Measurements from ENCODE around the gene ANKS1B.

The ANKS1B gene

DNA sequence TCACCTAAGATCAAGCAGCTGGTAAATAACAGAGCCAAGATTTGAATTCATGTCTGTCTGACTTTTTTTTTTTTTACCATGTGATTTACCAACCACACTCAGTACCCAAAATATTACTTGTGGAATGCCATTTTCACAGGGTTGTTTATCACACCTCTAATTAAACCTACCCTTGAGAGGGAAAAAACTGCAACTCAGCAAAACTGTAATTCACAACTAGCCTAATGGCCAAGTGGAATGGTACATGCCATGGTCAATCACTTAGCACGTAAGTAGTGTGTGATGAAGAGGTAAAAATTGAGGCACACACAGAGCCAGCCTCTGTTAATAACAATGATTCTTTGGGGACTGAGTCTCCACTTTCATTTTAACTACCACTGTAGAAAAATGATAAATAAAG is 750.0 kb downstream of the ANKS1B start:
- TF ChIP-seq GATA1 (IDR thresholded peaks at IDR 0.05; ENCODE audit: low read depth, low read length) (no peak), POLR2A (IDR thresholded peaks at IDR 0.05; ENCODE audit: low read length) (no peak)

DNA sequence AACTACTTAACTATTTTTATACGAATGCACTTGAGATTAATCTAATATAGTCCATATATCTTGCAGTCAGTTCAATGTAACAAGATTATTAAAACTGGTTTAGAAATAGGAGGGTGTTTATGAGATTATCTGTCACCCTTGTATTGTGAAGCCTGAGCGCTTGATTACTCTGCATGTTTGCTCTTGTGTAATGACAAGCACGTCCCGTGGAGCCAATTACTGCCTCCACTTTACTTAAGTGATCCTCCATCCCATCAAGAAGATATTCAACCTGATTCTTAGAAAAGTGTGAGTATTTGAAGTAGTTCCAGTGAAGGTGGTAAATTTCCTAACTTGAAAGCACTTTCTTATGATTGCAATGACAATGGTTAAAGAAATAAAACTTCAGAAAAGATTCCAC is 752.4 kb downstream of the ANKS1B start:
- no peak for TF ChIP-seq POLR2A (IDR thresholded peaks at IDR 0.05; ENCODE audit: low read length)
- TF ChIP-seq GATA1 (IDR thresholded peaks at IDR 0.05; ENCODE audit: low read depth, low read length) = no peak

More for the DNA sequence above, 750.0 kb downstream of the ANKS1B start:
- no peak for DNase-seq

DNA sequence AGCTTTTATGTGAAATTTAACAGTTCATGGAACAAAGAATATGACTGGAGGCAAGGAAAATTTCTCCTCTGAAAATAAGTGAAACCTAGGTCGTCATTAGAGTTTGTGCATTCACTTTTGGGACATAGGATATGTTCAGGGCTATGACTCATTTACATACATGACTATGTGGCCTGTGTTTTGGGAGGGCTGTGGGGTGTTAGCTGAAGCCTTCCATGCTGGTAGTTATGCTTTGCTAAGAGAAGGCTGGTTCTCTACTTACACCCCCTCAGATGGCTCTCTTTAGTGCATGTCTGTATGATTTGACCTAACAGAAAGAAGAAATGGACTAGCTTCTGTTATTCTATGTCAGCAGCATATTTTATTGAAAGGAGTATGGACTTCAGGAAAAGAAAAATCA is 753.7 kb downstream of the ANKS1B start:
- TF ChIP-seq POLR2A (IDR thresholded peaks at IDR 0.05; ENCODE audit: low read length) (no peak), GATA1 (IDR thresholded peaks at IDR 0.05; ENCODE audit: low read depth, low read length) (no peak)
- DNase-seq = no peak

More for the DNA sequence above, 752.4 kb downstream of the ANKS1B start:
- DNase-seq = no peak

DNA sequence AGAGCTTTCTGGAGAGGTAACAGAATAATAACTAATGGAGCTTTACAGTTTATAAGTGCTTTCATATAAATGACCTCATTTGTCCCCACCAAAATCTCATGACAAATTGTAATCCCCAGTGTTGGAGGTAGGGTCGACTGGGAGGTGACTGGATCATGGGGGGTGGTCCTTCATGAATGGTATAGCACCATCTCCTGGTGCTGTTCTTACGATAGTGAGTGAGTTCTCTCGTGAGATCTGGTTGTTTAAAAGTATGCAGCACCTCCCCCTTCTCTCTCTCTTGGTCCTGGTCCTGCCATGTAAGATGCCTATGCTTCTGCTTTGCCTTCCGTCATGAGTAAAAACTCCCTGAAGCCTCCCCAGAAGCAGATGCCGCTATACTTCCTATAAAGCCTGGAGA is 760.5 kb downstream of the ANKS1B start:
- no peak for DNase-seq
- TF ChIP-seq POLR2A (IDR thresholded peaks at IDR 0.05; ENCODE audit: low read length) (no peak), GATA1 (IDR thresholded peaks at IDR 0.05; ENCODE audit: low read depth, low read length) (no peak)

DNA sequence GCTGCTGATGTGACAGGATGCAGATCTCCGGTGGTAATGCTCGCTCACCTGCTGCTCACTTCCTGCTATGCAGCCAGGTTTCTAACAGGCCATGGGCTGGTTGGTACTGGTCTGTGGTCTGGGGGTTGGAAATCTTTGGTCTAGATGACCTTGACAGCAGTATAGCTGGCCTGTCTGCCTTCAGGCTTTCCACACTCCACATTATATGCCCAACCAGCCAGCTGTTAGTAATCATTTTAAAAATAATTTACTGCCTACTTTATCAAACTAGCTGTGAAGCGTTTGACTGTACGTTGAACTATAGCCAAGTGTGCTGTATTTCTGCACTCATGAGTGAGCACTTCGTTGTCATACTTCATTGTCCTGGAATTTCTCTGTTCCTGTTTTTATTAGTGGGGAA is 761.2 kb downstream of the ANKS1B start:
- no peak for DNase-seq
- no peak for TF ChIP-seq GATA1 (IDR thresholded peaks at IDR 0.05; ENCODE audit: low read depth, low read length)
- no peak for TF ChIP-seq POLR2A (IDR thresholded peaks at IDR 0.05; ENCODE audit: low read length)

DNA sequence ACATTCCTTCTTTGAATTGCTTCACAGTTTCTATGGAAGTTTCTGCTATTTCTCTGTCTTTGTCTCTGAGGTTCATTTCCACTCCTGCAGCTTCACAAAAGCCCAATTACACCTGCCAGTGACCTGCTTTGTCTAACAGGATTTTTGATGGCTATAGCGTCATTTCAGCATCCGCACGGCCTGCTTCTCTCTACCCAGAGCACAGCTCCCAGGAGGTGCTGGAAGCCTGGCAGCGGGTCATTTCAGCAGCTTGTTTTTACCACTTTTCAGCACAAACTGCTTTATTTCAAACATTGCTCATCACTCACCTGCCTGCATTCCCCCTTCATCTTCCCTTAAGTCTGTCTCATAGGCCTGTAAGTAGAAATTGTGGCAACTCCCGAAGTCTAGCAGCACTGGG is 771.7 kb downstream of the ANKS1B start:
- no peak for DNase-seq
- TF ChIP-seq POLR2A (IDR thresholded peaks at IDR 0.05; ENCODE audit: low read length) = no peak
- TF ChIP-seq GATA1 (IDR thresholded peaks at IDR 0.05; ENCODE audit: low read depth, low read length) = no peak

DNA sequence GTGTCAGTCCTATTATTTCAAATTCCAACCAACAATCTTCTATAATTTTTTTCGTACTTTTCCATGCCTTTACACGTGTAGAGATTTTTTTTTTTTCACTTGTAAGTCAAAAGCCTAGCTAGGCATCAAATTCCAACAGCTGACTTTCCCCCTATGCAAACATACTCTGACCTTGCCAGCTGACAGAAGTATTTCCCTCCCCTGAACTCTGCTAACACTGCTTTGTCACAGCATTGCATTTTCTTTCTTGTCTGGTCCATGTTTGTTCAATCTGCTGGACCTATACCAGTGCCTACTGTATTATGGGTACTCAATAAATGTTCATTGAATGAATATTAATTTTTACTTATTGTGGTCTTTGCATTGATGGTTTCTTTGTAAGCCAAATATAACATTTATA is 772.5 kb downstream of the ANKS1B start:
- TF ChIP-seq GATA1 (IDR thresholded peaks at IDR 0.05; ENCODE audit: low read depth, low read length) = no peak
- no peak for TF ChIP-seq POLR2A (IDR thresholded peaks at IDR 0.05; ENCODE audit: low read length)
- no peak for DNase-seq

DNA sequence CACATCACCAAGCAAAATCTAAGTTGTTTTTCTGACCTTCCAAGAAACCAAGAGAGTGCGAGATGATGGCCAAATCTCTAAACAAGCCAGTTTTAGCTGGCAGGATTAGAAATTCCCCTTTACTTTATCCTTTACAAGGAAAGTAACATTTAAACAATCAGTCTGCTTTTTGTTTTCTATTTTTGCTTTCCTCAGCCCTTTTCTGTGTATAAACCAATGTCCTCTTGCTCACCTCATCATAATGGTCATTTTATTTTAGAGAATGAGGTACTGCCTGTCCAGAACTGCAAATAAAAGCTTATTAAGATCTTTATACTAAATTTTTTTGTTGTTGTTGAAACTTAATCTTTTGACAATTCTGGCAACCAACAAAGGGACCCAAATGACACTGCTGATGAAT is 779.6 kb downstream of the ANKS1B start:
- no peak for TF ChIP-seq POLR2A (IDR thresholded peaks at IDR 0.05; ENCODE audit: low read length)
- no peak for DNase-seq

DNA sequence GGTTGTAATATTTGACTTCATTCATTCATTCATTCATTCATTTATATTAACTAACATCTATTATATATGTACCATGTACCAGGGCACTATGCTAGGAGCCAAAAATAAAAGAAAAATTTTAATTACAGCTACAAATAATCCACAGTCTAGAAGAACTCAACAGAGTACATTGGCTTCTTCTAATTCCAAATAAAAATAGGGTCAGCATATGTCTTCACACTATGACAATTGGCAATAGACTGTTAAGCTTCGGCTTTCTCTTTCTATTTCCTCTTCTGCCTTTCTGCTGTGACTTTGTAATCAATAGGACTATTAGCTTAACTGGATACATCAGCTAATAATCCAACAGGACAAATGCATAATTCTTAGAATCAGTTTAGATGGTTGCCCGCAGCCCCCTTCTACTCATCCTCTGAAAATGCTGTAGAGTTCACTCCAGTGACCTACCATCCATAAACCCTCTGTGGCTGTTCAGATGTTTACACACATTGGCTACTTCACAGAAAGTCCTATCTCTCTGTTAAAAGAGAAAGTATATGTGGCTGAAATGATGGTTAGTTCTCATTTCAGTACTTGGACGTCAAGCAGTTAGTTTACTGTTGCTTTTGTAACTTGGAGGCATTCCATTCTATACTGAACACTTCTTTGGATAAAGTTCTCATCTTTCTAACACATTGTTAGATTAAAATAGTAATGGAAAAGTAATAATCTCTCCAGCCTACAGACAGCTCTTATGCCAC is 782.7 kb downstream of the ANKS1B start:
- TF ChIP-seq POLR2A (IDR thresholded peaks at IDR 0.05; ENCODE audit: low read length) (no peak), GATA1 (IDR thresholded peaks at IDR 0.05; ENCODE audit: low read depth, low read length) (no peak)
- DNase-seq = no peak

DNA sequence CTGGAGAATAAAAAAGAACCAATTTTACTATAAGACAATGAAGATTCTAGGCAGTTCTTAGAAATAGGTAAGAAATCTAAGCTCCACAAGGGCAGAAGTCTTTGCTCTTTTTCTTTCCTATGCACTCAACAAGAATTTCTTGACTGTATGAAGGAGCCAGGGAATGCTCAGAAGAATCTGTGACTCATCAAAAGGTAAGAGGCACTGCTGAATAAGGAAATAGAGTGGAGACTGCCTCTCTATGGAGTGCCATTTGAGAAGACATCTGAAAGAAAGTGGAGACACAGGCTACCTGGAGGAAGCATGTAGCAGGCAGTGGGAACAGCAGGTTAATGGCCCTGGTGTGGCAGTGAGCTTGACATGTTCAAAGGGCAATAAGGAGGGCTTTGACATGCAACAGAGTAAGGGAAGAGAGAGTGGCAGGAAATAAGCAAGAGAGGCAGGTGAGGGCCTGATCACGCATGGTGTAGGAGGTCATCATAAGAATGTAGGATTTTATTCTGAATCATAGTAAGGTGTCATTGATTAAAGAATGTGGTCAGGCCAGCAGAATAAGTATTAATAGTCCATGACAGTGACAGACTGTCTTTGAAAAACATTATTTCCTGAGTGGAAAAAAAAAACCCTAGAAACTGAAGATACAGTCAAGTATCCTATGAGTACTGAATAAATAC is 783.9 kb downstream of the ANKS1B start:
- no peak for DNase-seq
- TF ChIP-seq GATA1 (IDR thresholded peaks at IDR 0.05; ENCODE audit: low read depth, low read length) (no peak), POLR2A (IDR thresholded peaks at IDR 0.05; ENCODE audit: low read length) (no peak)

DNA sequence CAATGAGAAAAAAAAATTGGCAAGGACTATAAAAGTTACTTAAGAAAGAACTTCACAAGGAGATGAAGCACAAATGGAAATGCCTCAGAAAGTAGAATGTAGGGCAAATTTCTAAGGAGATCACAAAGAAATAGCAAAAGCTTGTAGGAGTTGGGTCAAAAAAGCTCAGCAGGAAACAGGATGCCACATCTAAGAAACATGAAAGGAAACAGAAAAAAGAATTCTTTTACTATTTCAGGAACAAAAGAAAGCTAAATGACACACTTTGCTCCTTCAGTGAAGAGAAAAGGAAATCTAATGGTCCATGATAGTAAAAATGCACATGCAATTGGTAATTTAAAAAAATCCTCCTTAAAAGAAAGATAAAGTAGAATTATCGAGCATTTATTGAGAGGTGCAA is 789.3 kb downstream of the ANKS1B start:
- no peak for DNase-seq
- TF ChIP-seq POLR2A (IDR thresholded peaks at IDR 0.05; ENCODE audit: low read length) (no peak), GATA1 (IDR thresholded peaks at IDR 0.05; ENCODE audit: low read depth, low read length) (no peak)

DNA sequence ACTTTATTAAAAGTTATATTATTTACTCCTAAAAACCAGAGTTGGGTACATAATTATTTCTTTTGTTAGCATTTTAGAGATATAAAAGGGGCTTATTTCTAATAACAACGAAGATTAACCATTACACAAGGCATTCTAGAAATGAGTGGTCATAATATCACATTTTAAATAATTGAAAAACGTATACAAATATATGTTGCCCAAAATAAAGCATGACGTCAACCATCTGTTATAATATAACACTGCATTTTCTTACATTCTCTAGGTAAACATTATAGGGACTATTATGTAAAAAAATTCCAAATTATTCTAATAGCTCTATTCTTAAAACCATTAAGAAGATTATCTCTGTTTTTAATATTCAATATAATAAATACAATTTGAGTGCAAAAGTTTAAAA is 792.2 kb downstream of the ANKS1B start:
- DNase-seq = no peak
- TF ChIP-seq POLR2A (IDR thresholded peaks at IDR 0.05; ENCODE audit: low read length) (no peak), GATA1 (IDR thresholded peaks at IDR 0.05; ENCODE audit: low read depth, low read length) (no peak)

DNA sequence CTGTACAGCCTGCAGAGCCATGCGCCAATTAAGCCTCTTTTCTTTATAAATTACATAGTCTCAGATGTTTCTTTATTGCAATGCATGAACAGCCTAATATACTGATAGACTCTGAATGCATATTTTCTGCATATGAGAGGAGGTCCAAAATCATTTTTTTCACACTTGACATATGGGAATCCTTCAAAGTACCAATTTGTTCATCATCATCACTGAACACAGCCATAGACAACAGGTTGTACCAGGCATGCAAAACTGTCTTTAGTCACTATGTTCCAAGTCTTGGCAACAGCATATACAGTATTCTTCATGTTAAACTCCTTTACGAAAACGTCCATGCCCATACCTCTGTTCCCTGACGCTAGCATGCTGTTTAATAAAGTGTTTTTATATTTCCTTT is 807.9 kb downstream of the ANKS1B start:
- no peak for DNase-seq
- TF ChIP-seq POLR2A (IDR thresholded peaks at IDR 0.05; ENCODE audit: low read length) (no peak), GATA1 (IDR thresholded peaks at IDR 0.05; ENCODE audit: low read depth, low read length) (no peak)

DNA sequence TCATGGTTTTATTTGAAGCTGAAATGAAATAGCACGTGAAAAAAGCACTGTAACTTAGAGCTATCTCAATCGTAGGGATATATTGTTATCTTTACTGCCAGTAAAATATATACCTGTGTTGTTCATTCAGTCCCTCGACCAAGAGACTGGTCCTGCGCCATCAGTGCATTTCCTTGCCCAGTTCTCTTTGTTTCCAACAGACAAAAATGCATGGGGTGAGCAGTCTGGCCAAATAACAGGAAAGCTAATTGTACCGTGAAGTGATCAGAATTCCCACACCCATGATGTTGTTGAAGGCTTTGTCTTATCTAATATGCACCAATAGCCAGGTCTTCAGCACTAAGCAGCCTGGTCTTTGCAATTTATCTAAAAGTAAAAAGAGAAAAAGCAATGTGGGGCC is 814.3 kb downstream of the ANKS1B start:
- TF ChIP-seq POLR2A (IDR thresholded peaks at IDR 0.05; ENCODE audit: low read length) = no peak
- no peak for TF ChIP-seq GATA1 (IDR thresholded peaks at IDR 0.05; ENCODE audit: low read depth, low read length)
- no peak for DNase-seq

DNA sequence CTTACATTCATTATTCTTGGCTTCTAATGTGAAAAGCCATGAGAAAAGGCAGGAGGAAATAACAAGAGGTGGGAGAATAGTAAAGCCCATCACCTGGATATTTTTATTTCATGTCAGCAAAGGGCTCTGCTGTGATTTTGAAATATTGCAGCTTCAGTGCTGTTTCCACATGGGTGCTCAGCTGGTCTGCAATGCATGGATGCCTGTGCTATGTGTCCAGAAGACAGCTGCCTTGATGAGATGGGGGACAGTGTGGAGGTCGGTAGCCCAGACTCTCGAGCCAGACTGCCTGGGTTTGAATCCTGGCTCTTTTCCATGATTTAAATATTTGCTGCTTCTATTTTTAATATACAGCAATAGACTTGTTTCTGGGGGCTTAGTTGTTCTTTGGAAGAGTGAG is 814.7 kb downstream of the ANKS1B start:
- TF ChIP-seq POLR2A (IDR thresholded peaks at IDR 0.05; ENCODE audit: low read length) (no peak), GATA1 (IDR thresholded peaks at IDR 0.05; ENCODE audit: low read depth, low read length) (no peak)

More for the DNA sequence above, 814.7 kb downstream of the ANKS1B start:
- no peak for DNase-seq

All from erythroblast (primary cell).